GM21786 (cell line): Measurements from ENCODE around the gene ZNF605.
"Not testable (repeated sequence)": the region's sequence is repeated elsewhere in the genome, so short reads cannot be mapped to it uniquely, and the experiment has no call there.

Experiments
- ATAC-seq: cut with Tn5 transposase; IDR thresholded peaks from one replicate; pipeline ENCODE4 v1.9.1; 2021; ENCODE audit not compliant: unreplicated experiment

The ZNF605 gene

GRCh38 chr12:132908145-132909029, 47.7 kb downstream of the ZNF605 start:
- peak; percentile 96 for ATAC-seq

- not testable (repeated sequence) for ATAC-seq
Observed at GRCh38 chr12:132907789-132908144, 48.3 kb downstream of the ZNF605 start.

GRCh38 chr12:132907216-132907615, 48.9 kb downstream of the ZNF605 start:
- ATAC-seq = no peak

GRCh38 chr12:132904718-132905328, 51.3 kb downstream of the ZNF605 start:
- ATAC-seq = no peak

- ATAC-seq = no peak
Observed at GRCh38 chr12:132899033-132899432, 57.1 kb downstream of the ZNF605 start.

- no peak for ATAC-seq
Observed at GRCh38 chr12:132888852-132889251, 67.3 kb downstream of the ZNF605 start.

- peak; percentile 98 for ATAC-seq
Observed at GRCh38 chr12:132887513-132888351, 68.4 kb downstream of the ZNF605 start, which contains the start of gene CHFR. TSS of gene CHFR (minus strand) at chr12:132887605. CDS start at chr12:132887328, 277 bp downstream.

- peak; percentile 12 for ATAC-seq
Observed at GRCh38 chr12:132886529-132887477, 69.3 kb downstream of the ZNF605 start.

- no peak for ATAC-seq
Observed at GRCh38 chr12:132881818-132882217, 74.3 kb downstream of the ZNF605 start.

GRCh38 chr12:132874620-132875019, 81.5 kb downstream of the ZNF605 start:
- ATAC-seq = not testable (repeated sequence)

- ATAC-seq = no peak
Observed at GRCh38 chr12:132874175-132874574, 81.9 kb downstream of the ZNF605 start.

- no peak for ATAC-seq
Observed at GRCh38 chr12:132873724-132874123, 82.4 kb downstream of the ZNF605 start.

GRCh38 chr12:132872975-132873421, 83.1 kb downstream of the ZNF605 start:
- no peak for ATAC-seq

- ATAC-seq = no peak
Observed at GRCh38 chr12:132872073-132872855, 83.8 kb downstream of the ZNF605 start.

- no peak for ATAC-seq
Observed at GRCh38 chr12:132869551-132869950, 86.6 kb downstream of the ZNF605 start.
